K562 (cell line): Measurements from ENCODE around the gene LLGL2. TPM values are rescaled to one million over a fixed set of nuclear protein-coding genes. Genes with fewer than 3 reads are reported as not detected.

ENCODE experiments used
- CEBPB ChIP-seq: fragments of 450-650 bp; IDR thresholded peaks from 2 replicates; pipeline ENCODE4 v1.6.1; 2016; ENCODE audit warnings: missing genetic modification characterization, missing compliant biosample characterization
- CTBP1 ChIP-seq: fragments of 450-650 bp; IDR thresholded peaks from 2 replicates; pipeline ENCODE4 v1.6.1; 2016; ENCODE audit warnings: borderline replicate concordance
- SREBF1 ChIP-seq: fragments of 150-350 bp; IDR thresholded peaks from 2 replicates; pipeline ENCODE4 v1.6.1; 2014; ENCODE audit warnings: antibody characterized with exemption, low read depth, low read length, borderline replicate concordance
- polyA plus RNA-seq, 8 experiments: library from polyadenylated mRNA; depleted of rRNA in 4 of 8; stranded (reverse) in 5 of 8; unstranded in 3 of 8; fragments of >200 nt; fragmentation: Nextera tagmentation in 2 of 8; fragmentation: Illumina TruSeq in 1 of 8; extraction: Ambion mirVana in 2 of 8; extraction: Trizol in 1 of 8; gene quantifications; 2 replicates each; pipeline versions ENCODE4 v1.2.1 to v1.2.3, GENCODE V29; 2011 to 2014; ENCODE audit warnings: inconsistent platforms in 1 of 8, missing spikeins in 1 of 8
- total RNA-seq, 7 experiments: library from RNA; depleted of rRNA in 6 of 7; stranded (reverse); fragments of >200 nt in 6 of 7; fragmentation: Illumina TruSeq in 2 of 7; extraction: Trizol in 2 of 7; gene quantifications; 2 replicates each; pipeline versions ENCODE4 v1.2.1 to v1.2.3, GENCODE V29; 2011 to 2021; ENCODE audit warnings: low replicate concordance in 1 of 7
- TF ChIP-seq, protein P1 (sequence below): fragments of 450-650 bp; IDR thresholded peaks from 2 replicates; pipeline ENCODE4 v1.6.1; 2016; ENCODE audit warnings: borderline replicate concordance
- TF ChIP-seq, protein P2 (sequence below), 2 experiments: IDR thresholded peaks in 1 of 2; conservative IDR thresholded peaks in 1 of 2; 2 replicates each; pipeline ENCODE4 v1.6.1; 2016; ENCODE audit warnings: low read depth in 2 of 2, mild to moderate bottlenecking in 1 of 2, missing compliant biosample characterization in 1 of 2, missing genetic modification characterization in 1 of 2, moderate library complexity in 1 of 2
- TF ChIP-seq, protein P3 (sequence below), 2 experiments: fragments of 450-650 bp in 1 of 2; sonication (generic) in 1 of 2; formaldehyde crosslinking in 1 of 2; IDR thresholded peaks; 2 replicates each; pipeline versions ENCODE4 v1.7.1 to v1.9.0; 2016 to 2022; ENCODE audit warnings: inconsistent platforms in 1 of 2, mild to moderate bottlenecking in 1 of 2, missing genetic modification reagents in 1 of 2
- TF ChIP-seq, protein P4 (sequence below): sonication (generic); formaldehyde crosslinking; IDR thresholded peaks from 2 replicates; pipeline ENCODE4 v1.8.0; 2022; ENCODE audit warnings: missing genetic modification reagents, mild to moderate bottlenecking, borderline replicate concordance

Gene LLGL2
- total and polyA plus RNA-seq, 9 of the 15 experiments (the other 6 are each of a cell fraction or from before 2014, with no cell fraction given) = 0.32 to 24.4 (median 10.2) TPM

DNA sequence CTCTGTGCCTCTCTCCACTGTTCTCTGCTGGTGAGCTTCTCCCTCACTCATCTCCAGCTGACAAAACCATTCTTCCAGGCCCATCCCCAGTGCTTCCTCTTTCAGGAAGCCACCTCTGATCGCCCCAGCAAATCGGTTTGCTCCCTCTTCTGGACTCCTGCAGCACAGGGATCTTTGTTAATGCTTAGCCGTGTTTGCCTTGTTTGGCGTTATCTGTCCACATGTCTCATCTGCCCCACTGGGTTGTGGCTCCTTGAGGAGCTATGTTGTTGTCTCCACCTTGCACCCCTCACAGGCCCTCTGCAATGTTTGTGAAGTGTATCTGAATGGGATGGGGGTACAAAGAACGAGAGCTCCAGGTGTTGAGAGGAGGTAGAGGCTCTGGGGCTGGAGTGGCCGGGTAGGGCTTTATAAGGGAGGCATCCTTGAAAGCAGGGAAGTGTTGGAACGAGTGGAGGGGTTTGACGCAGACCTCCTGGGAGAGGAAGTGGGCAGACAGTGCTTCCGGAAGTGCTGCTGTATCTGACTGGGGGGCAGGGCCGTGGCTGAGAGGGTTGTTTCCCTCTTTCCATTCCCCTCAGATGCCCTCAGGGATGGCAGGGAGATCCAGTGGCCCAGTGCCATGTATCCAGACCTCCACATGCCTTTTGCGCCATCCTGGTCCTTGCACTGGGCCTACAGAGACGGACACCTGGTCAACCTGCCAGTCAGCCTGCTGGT lies 38.0 kb upstream of the LLGL2 start (continued):
- TF ChIP-seq, protein P1, sequence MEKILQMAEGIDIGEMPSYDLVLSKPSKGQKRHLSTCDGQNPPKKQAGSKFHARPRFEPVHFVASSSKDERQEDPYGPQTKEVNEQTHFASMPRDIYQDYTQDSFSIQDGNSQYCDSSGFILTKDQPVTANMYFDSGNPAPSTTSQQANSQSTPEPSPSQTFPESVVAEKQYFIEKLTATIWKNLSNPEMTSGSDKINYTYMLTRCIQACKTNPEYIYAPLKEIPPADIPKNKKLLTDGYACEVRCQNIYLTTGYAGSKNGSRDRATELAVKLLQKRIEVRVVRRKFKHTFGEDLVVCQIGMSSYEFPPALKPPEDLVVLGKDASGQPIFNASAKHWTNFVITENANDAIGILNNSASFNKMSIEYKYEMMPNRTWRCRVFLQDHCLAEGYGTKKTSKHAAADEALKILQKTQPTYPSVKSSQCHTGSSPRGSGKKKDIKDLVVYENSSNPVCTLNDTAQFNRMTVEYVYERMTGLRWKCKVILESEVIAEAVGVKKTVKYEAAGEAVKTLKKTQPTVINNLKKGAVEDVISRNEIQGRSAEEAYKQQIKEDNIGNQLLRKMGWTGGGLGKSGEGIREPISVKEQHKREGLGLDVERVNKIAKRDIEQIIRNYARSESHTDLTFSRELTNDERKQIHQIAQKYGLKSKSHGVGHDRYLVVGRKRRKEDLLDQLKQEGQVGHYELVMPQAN = no peak
- TF ChIP-seq, protein P2, sequence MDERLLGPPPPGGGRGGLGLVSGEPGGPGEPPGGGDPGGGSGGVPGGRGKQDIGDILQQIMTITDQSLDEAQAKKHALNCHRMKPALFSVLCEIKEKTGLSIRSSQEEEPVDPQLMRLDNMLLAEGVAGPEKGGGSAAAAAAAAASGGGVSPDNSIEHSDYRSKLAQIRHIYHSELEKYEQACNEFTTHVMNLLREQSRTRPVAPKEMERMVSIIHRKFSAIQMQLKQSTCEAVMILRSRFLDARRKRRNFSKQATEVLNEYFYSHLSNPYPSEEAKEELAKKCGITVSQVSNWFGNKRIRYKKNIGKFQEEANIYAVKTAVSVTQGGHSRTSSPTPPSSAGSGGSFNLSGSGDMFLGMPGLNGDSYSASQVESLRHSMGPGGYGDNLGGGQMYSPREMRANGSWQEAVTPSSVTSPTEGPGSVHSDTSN (CRISPR knock-in tag; IDR thresholded peaks at IDR 0.05; ENCODE audit: low read depth) = no peak
- TF ChIP-seq, protein P2 (tag; conservative IDR thresholded peaks at IDR 0.05; ENCODE audit: low read depth) = no peak
- TF ChIP-seq, protein P3, sequence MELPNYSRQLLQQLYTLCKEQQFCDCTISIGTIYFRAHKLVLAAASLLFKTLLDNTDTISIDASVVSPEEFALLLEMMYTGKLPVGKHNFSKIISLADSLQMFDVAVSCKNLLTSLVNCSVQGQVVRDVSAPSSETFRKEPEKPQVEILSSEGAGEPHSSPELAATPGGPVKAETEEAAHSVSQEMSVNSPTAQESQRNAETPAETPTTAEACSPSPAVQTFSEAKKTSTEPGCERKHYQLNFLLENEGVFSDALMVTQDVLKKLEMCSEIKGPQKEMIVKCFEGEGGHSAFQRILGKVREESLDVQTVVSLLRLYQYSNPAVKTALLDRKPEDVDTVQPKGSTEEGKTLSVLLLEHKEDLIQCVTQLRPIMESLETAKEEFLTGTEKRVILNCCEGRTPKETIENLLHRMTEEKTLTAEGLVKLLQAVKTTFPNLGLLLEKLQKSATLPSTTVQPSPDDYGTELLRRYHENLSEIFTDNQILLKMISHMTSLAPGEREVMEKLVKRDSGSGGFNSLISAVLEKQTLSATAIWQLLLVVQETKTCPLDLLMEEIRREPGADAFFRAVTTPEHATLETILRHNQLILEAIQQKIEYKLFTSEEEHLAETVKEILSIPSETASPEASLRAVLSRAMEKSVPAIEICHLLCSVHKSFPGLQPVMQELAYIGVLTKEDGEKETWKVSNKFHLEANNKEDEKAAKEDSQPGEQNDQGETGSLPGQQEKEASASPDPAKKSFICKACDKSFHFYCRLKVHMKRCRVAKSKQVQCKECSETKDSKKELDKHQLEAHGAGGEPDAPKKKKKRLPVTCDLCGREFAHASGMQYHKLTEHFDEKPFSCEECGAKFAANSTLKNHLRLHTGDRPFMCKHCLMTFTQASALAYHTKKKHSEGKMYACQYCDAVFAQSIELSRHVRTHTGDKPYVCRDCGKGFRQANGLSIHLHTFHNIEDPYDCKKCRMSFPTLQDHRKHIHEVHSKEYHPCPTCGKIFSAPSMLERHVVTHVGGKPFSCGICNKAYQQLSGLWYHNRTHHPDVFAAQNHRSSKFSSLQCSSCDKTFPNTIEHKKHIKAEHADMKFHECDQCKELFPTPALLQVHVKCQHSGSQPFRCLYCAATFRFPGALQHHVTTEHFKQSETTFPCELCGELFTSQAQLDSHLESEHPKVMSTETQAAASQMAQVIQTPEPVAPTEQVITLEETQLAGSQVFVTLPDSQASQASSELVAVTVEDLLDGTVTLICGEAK (IDR thresholded peaks at IDR 0.05) = no peak
- TF ChIP-seq, protein P3 (CRISPR knock-in tag; IDR thresholded peaks at IDR 0.05) = no peak
- TF ChIP-seq SREBF1 = no peak
- peak; percentile 80 for TF ChIP-seq CTBP1
- TF ChIP-seq, protein P4, sequence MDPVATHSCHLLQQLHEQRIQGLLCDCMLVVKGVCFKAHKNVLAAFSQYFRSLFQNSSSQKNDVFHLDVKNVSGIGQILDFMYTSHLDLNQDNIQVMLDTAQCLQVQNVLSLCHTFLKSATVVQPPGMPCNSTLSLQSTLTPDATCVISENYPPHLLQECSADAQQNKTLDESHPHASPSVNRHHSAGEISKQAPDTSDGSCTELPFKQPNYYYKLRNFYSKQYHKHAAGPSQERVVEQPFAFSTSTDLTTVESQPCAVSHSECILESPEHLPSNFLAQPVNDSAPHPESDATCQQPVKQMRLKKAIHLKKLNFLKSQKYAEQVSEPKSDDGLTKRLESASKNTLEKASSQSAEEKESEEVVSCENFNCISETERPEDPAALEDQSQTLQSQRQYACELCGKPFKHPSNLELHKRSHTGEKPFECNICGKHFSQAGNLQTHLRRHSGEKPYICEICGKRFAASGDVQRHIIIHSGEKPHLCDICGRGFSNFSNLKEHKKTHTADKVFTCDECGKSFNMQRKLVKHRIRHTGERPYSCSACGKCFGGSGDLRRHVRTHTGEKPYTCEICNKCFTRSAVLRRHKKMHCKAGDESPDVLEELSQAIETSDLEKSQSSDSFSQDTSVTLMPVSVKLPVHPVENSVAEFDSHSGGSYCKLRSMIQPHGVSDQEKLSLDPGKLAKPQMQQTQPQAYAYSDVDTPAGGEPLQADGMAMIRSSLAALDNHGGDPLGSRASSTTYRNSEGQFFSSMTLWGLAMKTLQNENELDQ = no peak
- no peak for TF ChIP-seq CEBPB (tag)
